SU-DHL-6 (cell line): Measurements from ENCODE around the gene PHETA1.

Experiments used
- CTCF ChIP-seq: fragments of 200-600 bp; sonication (generic); IDR thresholded peaks from one replicate; pipeline ENCODE4 v1.5.1; 2017; ENCODE audit warnings: antibody characterized with exemption, mild to moderate bottlenecking, low read length, moderate library complexity; ENCODE audit not compliant: insufficient read depth, poor library complexity, severe bottlenecking
- EZH2phosphoT487 ChIP-seq: fragments of 200-600 bp; sonication (generic), shearing (Covaris generic); conservative IDR thresholded peaks from 2 replicates; pipeline ENCODE4 v1.6.1; 2018; ENCODE audit warnings: mild to moderate bottlenecking, antibody characterized with exemption, low read length, moderate library complexity, mixed read lengths

GRCh38 chr12:111316671-111317070, 52.2 kb downstream of the PHETA1 start:
- TF ChIP-seq EZH2phosphoT487 = no peak
- TF ChIP-seq CTCF = no peak
